Right lobe of liver (tissue), 6 donors: ENCODE results near the gene PPM1H. TPM values are rescaled to one million over a fixed set of nuclear protein-coding genes. Genes with fewer than 3 reads are reported as not detected.

Experiments
- ATAC-seq, 4 donors: fragments of 200-7000 bp; cut with Tn5 transposase; one replicate each; pipeline ENCODE4 v1.9.1; 2020; ENCODE audit warnings: mild to moderate bottlenecking in 4 of 4, moderate library complexity in 4 of 4
- DNase-seq, 3 donors: peaks; one replicate each; pipeline ENCODE4 v3.0.0-alpha.2; 2020
- H3K27ac ChIP-seq, 3 donors: fragments of 200-600 bp; one replicate each; pipeline ENCODE4 v1.8.0; 2022
- H3K27me3 ChIP-seq, 2 donors: fragments of 200-600 bp; one replicate each; pipeline ENCODE4 v1.8.0; 2022
- H3K36me3 ChIP-seq, 4 donors: fragments of 200-600 bp; sonication (generic) in 1 of 4; one replicate each; pipeline versions ENCODE4 v1.5.1 to v1.8.0; 2017 to 2022; ENCODE audit warnings: control low read depth in 1 of 4
- H3K4me1 ChIP-seq, 4 donors: fragments of 200-600 bp; sonication (generic) in 1 of 4; one replicate each; pipeline versions ENCODE4 v1.5.1 to v1.8.0; 2017 to 2022; ENCODE audit warnings: control low read depth in 1 of 4
- H3K4me3 ChIP-seq, 3 donors: fragments of 200-600 bp; one replicate each; pipeline ENCODE4 v1.8.0; 2022
- H3K9me3 ChIP-seq, 4 donors: fragments of 200-600 bp; sonication (generic) in 1 of 4; one replicate each; pipeline versions ENCODE4 v1.5.1 to v1.8.0; 2017 to 2022; ENCODE audit warnings: control low read depth in 1 of 4
- POLR2A ChIP-seq: fragments of 450-650 bp; IDR thresholded peaks from one replicate; pipeline ENCODE4 v1.6.1; 2017; ENCODE audit warnings: antibody characterized with exemption, mild to moderate bottlenecking
- WGBS: methylation state at CpG from one replicate; pipeline ENCODE4 v1.1.6; 2018; ENCODE audit warnings: low coverage, low lambda C conversion rate; ENCODE audit not compliant: insufficient coverage; ENCODE audit errors: missing lambda C conversion rate; 5-methylcytosine and 5-hydroxymethylcytosine counted together
- intact Hi-C, 2 donors: fragments of 100-400 bp; cut with DNase I; formaldehyde crosslinking; loops; one replicate each; pipeline versions ENCODE4 v1.11.2 to v1.14.1; 2022
- total RNA-seq, 6 experiments: library from RNA; depleted of rRNA in 2 of 6; stranded (reverse); fragments of >200 nt in 2 of 6; fragmentation: NEBNext Ultra II Directional in 3 of 6; extraction: Animal tissue kit (Norgen Biotek cat#: 25700) in 3 of 6; gene quantifications; one replicate each; pipeline versions ENCODE4 v1.1.0 to v1.2.4, GENCODE V29; 2016 to 2023
- TF ChIP-seq, protein P1 (sequence below), 4 donors: fragments of 200-600 bp in 3 of 4; fragments of 450-650 bp in 1 of 4; IDR thresholded peaks; one replicate each; pipeline versions ENCODE4 v1.5.1 to v1.8.0; 2016 to 2022; ENCODE audit warnings: antibody characterized with exemption in 4 of 4, mild to moderate bottlenecking in 2 of 4
- donor health status: DM: no; HTN: yes; CAD: no.
- donor health status: DM: no; HTN: no; CAD: no.
- donor health status: DM: no; HTN: no; CAD: no.
- donor health status: DM: no; HTN: yes; CAD: no.
- donor health status: DM: no; HTN: yes; CAD: no.

The PPM1H gene
- total RNA-seq, 6 experiments from 2014 or later: 3.8 to 9.2 (median 6.5) TPM

DNA sequence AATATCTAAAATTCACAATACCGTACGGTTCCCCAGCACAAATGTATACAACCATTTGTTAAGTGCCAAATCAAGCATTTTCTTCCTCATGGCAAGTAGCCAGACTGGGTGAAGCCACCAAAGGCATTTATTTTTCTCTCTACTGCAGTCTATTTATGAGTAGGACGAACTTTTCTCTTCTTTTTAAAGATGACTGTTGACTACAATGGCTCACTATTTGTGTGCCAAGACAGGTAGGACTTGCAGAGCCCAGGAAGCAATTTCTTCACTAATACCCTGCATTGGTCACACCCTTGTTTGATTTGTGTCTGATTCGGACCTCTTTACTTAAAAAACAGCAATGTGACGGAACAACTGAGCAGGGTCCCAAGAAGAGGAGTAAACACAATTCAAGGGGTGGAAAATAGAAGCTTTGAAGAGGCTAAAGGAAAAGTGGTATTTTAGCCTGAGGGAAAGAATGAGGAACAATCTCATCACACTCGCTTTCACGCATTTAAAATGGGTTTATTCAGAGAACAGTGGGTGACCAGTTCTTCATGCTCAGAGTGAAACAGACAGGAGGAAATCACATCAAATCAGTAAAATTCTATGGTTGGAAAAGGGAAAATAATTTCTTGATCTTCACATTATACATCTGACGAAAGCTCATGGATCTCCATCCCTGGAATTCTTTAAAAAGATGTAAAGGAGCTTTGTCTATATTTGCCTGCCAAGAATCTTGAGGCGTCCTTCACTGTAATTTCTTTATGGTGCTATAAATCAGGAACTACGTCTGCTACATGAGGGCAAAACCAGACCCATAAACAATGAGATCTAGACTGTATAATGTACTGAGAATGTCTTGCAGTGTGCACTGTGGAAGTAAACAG lies 183.8 kb downstream of the PPM1H start:
- intact Hi-C loops: no loop called here
- no peak overlapping the region for H3K27ac ChIP-seq
- no peaks in the 10 kb centered on the region for H3K9me3 ChIP-seq
- no peaks in the 10 kb centered on the region for H3K36me3 ChIP-seq
- H3K4me3 ChIP-seq: no peak overlapping the region
- ATAC-seq (no peak), DNase-seq (no peak)
- H3K27me3 ChIP-seq: no peaks in the 10 kb centered on the region
- no peak for TF ChIP-seq POLR2A
- TF ChIP-seq, protein P1, sequence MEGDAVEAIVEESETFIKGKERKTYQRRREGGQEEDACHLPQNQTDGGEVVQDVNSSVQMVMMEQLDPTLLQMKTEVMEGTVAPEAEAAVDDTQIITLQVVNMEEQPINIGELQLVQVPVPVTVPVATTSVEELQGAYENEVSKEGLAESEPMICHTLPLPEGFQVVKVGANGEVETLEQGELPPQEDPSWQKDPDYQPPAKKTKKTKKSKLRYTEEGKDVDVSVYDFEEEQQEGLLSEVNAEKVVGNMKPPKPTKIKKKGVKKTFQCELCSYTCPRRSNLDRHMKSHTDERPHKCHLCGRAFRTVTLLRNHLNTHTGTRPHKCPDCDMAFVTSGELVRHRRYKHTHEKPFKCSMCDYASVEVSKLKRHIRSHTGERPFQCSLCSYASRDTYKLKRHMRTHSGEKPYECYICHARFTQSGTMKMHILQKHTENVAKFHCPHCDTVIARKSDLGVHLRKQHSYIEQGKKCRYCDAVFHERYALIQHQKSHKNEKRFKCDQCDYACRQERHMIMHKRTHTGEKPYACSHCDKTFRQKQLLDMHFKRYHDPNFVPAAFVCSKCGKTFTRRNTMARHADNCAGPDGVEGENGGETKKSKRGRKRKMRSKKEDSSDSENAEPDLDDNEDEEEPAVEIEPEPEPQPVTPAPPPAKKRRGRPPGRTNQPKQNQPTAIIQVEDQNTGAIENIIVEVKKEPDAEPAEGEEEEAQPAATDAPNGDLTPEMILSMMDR (IDR thresholded peaks at IDR 0.05): no peak
- 87% methylated on average over 10 of the region's 10 CpGs for WGBS
- H3K4me1 ChIP-seq: no peaks in the 10 kb centered on the region

- Histone ChIP-seq H3K36me3 (no peaks in the 10 kb centered on the region), H3K27me3 (no peaks in the 10 kb centered on the region), H3K9me3 (no peaks in the 10 kb centered on the region), H3K4me1 (no peaks in the 10 kb centered on the region), H3K27ac (no peak overlapping the region), H3K4me3 (no peak overlapping the region)
- intact Hi-C loops: no loop called here
- WGBS: 80% methylated on average over 1 of the region's 1 CpG
- ATAC-seq (no peak), DNase-seq (no peak)
- no peak for TF ChIP-seq POLR2A
Measured at GRCh38 chr12:62749586-62749985, 185.4 kb downstream of the PPM1H start.

GRCh38 chr12:62748941-62749468 lies 185.9 kb downstream of the PPM1H start:
- ATAC-seq (peak in 1 of 4 donors; percentile 28), DNase-seq (no peak)
- Histone ChIP-seq H3K27ac (no peak overlapping the region), H3K27me3 (no peaks in the 10 kb centered on the region), H3K4me3 (no peak overlapping the region), H3K4me1 (no peaks in the 10 kb centered on the region), H3K9me3 (no peaks in the 10 kb centered on the region), H3K36me3 (no peaks in the 10 kb centered on the region)
- intact Hi-C loops: no loop called here
- WGBS: 90% methylated on average over 4 of the region's 4 CpGs
- TF ChIP-seq POLR2A: no peak
- TF ChIP-seq, protein P1 (IDR thresholded peaks at IDR 0.05): no peak

GRCh38 chr12:62744551-62744950 lies 190.4 kb downstream of the PPM1H start:
- no peaks in the 10 kb centered on the region for H3K4me1 ChIP-seq
- DNase-seq: peak in 1 of 3 donors; percentile 38
- intact Hi-C loops: no loop called here
- no peaks in the 10 kb centered on the region for H3K9me3 ChIP-seq
- H3K36me3 ChIP-seq: no peaks in the 10 kb centered on the region
- no peak overlapping the region for H3K4me3 ChIP-seq
- peak; percentile 50 to 80 (median 73) for ATAC-seq
- TF ChIP-seq, protein P1 (IDR thresholded peaks at IDR 0.05): no peak
- TF ChIP-seq POLR2A: no peak
- 63% methylated on average over 1 of the region's 5 CpGs for WGBS
- no peak overlapping the region for H3K27ac ChIP-seq
- no peaks in the 10 kb centered on the region for H3K27me3 ChIP-seq
